ENCODE results near the gene CBX2. TPM values are rescaled to one million over a fixed set of nuclear protein-coding genes. Genes with fewer than 3 reads are reported as not detected.

The CBX2 gene
- total RNA-seq, 1 experiment from 2014 or later: 28.3 TPM

DNA sequence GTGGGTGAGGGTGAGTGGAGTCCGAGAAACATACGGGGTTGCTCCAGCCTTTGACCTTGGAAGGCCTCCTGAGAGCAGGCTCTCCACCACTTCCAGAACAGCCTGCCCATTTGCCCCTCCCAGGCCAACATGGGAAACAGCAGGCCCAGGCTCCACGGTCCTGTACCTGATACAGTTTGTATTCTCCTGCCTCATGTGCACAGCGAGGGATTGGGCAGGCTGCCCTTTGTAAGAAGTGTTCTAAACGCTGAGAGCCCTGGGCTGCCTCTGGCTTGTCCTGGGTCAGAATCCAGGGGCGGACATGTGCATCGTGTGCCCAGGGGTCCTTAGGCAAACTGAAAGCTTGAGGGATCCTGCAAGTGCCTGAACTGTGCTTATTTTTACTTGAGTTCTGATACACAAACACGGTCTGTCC, 3.4 kb upstream of the CBX2 start:
- ChIA-PET POLR2A (no interaction called here), CTCF (interaction anchor here (1.1 to 1.6 kb wide), 5 partner anchors 15 to 65 kb away, joined by 3 to 4 read pairs (median 4); partner anchors contain the start of gene CBX4), RAD21 (ENCODE audit: low non-redundant PET in 1 of 2, low total read pairs in 2 of 2, uncharacterized antibody in 2 of 2, unreplicated experiment in 2 of 2) (interaction anchor here in 1 of 2 experiments (0.6 kb wide), 1 partner anchor 57 kb away, joined by 3 read pairs; no protein-coding TSS in a partner anchor)
- no peaks in the 10 kb centered on the region for H4K20me1 ChIP-seq (ENCODE audit: insufficient read depth)
- TF ChIP-seq, protein P1, sequence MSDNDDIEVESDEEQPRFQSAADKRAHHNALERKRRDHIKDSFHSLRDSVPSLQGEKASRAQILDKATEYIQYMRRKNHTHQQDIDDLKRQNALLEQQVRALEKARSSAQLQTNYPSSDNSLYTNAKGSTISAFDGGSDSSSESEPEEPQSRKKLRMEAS (IDR thresholded peaks at IDR 0.05): no peak
- no peak for TF ChIP-seq SIN3A (IDR thresholded peaks at IDR 0.05; ENCODE audit: low read depth)
- TF ChIP-seq SP1 (IDR thresholded peaks at IDR 0.05; ENCODE audit: low read depth): no peak
- no peak for TF ChIP-seq ZNF274 (IDR thresholded peaks at IDR 0.05; ENCODE audit: low read depth, low read length)
- TF ChIP-seq YY1 (IDR thresholded peaks at IDR 0.05; ENCODE audit: extremely low read depth, insufficient replicate concordance, low read depth, low read length): no peak
- TF ChIP-seq TCF7L2 (IDR thresholded peaks at IDR 0.05; ENCODE audit: borderline replicate concordance, extremely low read depth, insufficient read depth, insufficient read length): no peak
- no peak for TF ChIP-seq RAD21 (IDR thresholded peaks at IDR 0.05; ENCODE audit: low read depth)
- TF ChIP-seq ELF1 (IDR thresholded peaks at IDR 0.05; ENCODE audit: borderline replicate concordance, low read depth): no peak
- TF ChIP-seq CEBPB (IDR thresholded peaks at IDR 0.05; ENCODE audit: low read depth): no peak
- TF ChIP-seq EZH2 (IDR thresholded peaks at IDR 0.05): no peak
- no peak for TF ChIP-seq REST (IDR thresholded peaks at IDR 0.05; ENCODE audit: low read depth)
- TF ChIP-seq SRF (IDR thresholded peaks at IDR 0.05; ENCODE audit: low read depth): no peak
- no peak for TF ChIP-seq ZFX (IDR thresholded peaks at IDR 0.05)
- TF ChIP-seq, protein P2, sequence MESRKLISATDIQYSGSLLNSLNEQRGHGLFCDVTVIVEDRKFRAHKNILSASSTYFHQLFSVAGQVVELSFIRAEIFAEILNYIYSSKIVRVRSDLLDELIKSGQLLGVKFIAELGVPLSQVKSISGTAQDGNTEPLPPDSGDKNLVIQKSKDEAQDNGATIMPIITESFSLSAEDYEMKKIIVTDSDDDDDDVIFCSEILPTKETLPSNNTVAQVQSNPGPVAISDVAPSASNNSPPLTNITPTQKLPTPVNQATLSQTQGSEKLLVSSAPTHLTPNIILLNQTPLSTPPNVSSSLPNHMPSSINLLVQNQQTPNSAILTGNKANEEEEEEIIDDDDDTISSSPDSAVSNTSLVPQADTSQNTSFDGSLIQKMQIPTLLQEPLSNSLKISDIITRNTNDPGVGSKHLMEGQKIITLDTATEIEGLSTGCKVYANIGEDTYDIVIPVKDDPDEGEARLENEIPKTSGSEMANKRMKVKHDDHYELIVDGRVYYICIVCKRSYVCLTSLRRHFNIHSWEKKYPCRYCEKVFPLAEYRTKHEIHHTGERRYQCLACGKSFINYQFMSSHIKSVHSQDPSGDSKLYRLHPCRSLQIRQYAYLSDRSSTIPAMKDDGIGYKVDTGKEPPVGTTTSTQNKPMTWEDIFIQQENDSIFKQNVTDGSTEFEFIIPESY (IDR thresholded peaks at IDR 0.05; ENCODE audit: extremely low read depth, insufficient replicate concordance, low read length): no peak
- TF ChIP-seq CBX3 (IDR thresholded peaks at IDR 0.05; ENCODE audit: low read depth): no peak
- TF ChIP-seq FOSL1 (IDR thresholded peaks at IDR 0.05; ENCODE audit: low read depth): no peak
- H3K79me2 ChIP-seq (ENCODE audit: insufficient read depth, low read length): peaks cover 11% of the 10 kb centered on the region
- BruUV-seq (replicated peaks): no TSS peak
- no peak overlapping the region for H2AFZ ChIP-seq (ENCODE audit: low read depth, low read length, poor library complexity, severe bottlenecking)
- H3K9ac ChIP-seq (ENCODE audit: low read length): no peak overlapping the region
- H3K4me1 ChIP-seq (ENCODE audit: control insufficient read depth in 1 of 2, insufficient read depth in 2 of 2, low read length in 2 of 2): peaks cover 12 to 23% of the 10 kb centered on the region in 2 experiments
- DNase-seq (ENCODE audit: low read depth, low spot score): no peak
- H3K27me3 ChIP-seq (ENCODE audit: insufficient read depth, low read length): peaks cover 34% of the 10 kb centered on the region
- no peak overlapping the region for H3K4me2 ChIP-seq (ENCODE audit: low read length)
- no peak overlapping the region for H3K4me3 ChIP-seq (replicated peaks in 1 of 2; ENCODE audit: low read depth in 1 of 2, low read length in 2 of 2)
- no peaks in the 10 kb centered on the region for H3K9me2 ChIP-seq (ENCODE audit: insufficient read depth)
- no peaks in the 10 kb centered on the region for H3K9me3 ChIP-seq (ENCODE audit: control insufficient read depth in 1 of 2, insufficient read depth in 1 of 2, low read depth in 1 of 2, low read length in 2 of 2)
- ATAC-seq: no peak
- H3K36me3 ChIP-seq (ENCODE audit: control insufficient read depth in 1 of 2, insufficient read depth in 2 of 2, low read length in 2 of 2): peaks cover 0 to under 1% of the 10 kb centered on the region in 2 experiments; a peak in 1 of 4 replicates
- intact Hi-C loops (cut with micrococcal nuclease): no loop called here
- H3K27ac ChIP-seq (ENCODE audit: low read depth, low read length): no peak overlapping the region
